Uterus (tissue), 2 donors: ENCODE results near the gene FCN3.
"Not testable (repeated sequence)": the region's sequence is repeated elsewhere in the genome, so short reads cannot be mapped to it uniquely, and the experiment has no call there.

Source experiments
- POLR2A ChIP-seq, 2 donors: fragments of 450-650 bp; IDR thresholded peaks; one replicate each; pipeline ENCODE4 v1.6.1; 2016; ENCODE audit warnings: antibody characterized with exemption in 2 of 2, mild to moderate bottlenecking in 1 of 2, moderate library complexity in 1 of 2
- TF ChIP-seq, protein P1 (sequence below), 4 experiments: fragments of 200-600 bp in 2 of 4; fragments of 450-650 bp in 2 of 4; sonication (generic) in 2 of 4; IDR thresholded peaks; one replicate each; pipeline ENCODE4 v1.5.1; 2016 to 2019; ENCODE audit warnings: antibody characterized with exemption in 4 of 4, mild to moderate bottlenecking in 2 of 4, moderate library complexity in 1 of 4

DNA sequence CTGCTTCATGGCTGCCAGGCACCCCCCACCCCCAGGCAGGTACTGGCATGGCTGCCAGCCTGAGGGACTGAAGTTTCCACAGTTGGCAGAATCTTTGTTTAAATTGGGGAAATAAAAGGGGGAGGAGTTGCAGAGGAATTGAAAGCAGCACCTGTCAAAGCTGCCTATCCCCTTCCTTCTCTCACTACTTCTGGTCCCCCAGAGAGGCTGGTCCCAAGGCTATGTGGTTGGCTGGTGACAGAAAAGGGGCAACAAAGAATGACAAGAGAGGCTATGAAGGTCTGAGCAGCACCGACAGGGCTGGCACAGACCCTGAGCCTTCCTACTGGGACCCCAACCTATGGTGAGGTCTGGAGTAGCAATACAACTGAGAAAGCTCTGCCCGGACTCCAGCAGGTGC, 32.2 kb upstream of the FCN3 start:
- TF ChIP-seq, protein P1, sequence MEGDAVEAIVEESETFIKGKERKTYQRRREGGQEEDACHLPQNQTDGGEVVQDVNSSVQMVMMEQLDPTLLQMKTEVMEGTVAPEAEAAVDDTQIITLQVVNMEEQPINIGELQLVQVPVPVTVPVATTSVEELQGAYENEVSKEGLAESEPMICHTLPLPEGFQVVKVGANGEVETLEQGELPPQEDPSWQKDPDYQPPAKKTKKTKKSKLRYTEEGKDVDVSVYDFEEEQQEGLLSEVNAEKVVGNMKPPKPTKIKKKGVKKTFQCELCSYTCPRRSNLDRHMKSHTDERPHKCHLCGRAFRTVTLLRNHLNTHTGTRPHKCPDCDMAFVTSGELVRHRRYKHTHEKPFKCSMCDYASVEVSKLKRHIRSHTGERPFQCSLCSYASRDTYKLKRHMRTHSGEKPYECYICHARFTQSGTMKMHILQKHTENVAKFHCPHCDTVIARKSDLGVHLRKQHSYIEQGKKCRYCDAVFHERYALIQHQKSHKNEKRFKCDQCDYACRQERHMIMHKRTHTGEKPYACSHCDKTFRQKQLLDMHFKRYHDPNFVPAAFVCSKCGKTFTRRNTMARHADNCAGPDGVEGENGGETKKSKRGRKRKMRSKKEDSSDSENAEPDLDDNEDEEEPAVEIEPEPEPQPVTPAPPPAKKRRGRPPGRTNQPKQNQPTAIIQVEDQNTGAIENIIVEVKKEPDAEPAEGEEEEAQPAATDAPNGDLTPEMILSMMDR (IDR thresholded peaks at IDR 0.05), result not testable (repeated sequence)
- not testable (repeated sequence) for TF ChIP-seq POLR2A (IDR thresholded peaks at IDR 0.05)
